Osteoblast (primary cell): Measurements from ENCODE around the gene YIF1B. TPM values are rescaled to one million over a fixed set of nuclear protein-coding genes. Genes with fewer than 3 reads are reported as not detected.

ENCODE experiments used
- DNase-seq: peaks from one replicate; pipeline ENCODE4 v3.0.0; 2011; ENCODE audit warnings: low spot score, mixed read lengths; ENCODE audit not compliant: insufficient read length; ENCODE audit errors: missing footprints
- H2AFZ ChIP-seq: 2 replicates; pipeline ENCODE4 v1.6.0; 2011; ENCODE audit warnings: mild to moderate bottlenecking, low read length
- H3K27ac ChIP-seq: 2 replicates; pipeline ENCODE4 v1.5.1; 2011; ENCODE audit warnings: mild to moderate bottlenecking, low read depth, low read length, moderate library complexity
- H3K27me3 ChIP-seq: 2 replicates; pipeline ENCODE4 v1.6.0; 2012; ENCODE audit warnings: mild to moderate bottlenecking, control low read depth, inconsistent platforms, low read length, moderate library complexity; ENCODE audit not compliant: insufficient read depth
- H3K36me3 ChIP-seq: 2 replicates; pipeline ENCODE4 v1.5.1; 2011; ENCODE audit warnings: mild to moderate bottlenecking, low read length, control low read depth, moderate library complexity; ENCODE audit not compliant: insufficient read depth
- H3K4me1 ChIP-seq: 2 replicates; pipeline ENCODE4 v1.5.1; 2011; ENCODE audit warnings: mild to moderate bottlenecking, low read length, control low read depth, moderate library complexity; ENCODE audit not compliant: insufficient read depth
- H3K4me2 ChIP-seq: 2 replicates; pipeline ENCODE4 v1.6.0; 2011; ENCODE audit warnings: mild to moderate bottlenecking, low read length; ENCODE audit not compliant: insufficient read depth
- H3K4me3 ChIP-seq: fragments of 200-600 bp; sonication (generic); 3 replicates; pipeline ENCODE4 v1.5.1; 2012; ENCODE audit warnings: mild to moderate bottlenecking, low read length, inconsistent platforms; ENCODE audit not compliant: insufficient read depth
- H3K79me2 ChIP-seq: 2 replicates; pipeline ENCODE4 v1.6.0; 2012; ENCODE audit warnings: mild to moderate bottlenecking, low read length, control low read depth, inconsistent platforms; ENCODE audit not compliant: insufficient read depth
- H3K9me3 ChIP-seq: 2 replicates; pipeline ENCODE4 v1.5.1; 2011; ENCODE audit warnings: low read depth, low read length, control low read depth
- H4K20me1 ChIP-seq: 2 replicates; pipeline ENCODE4 v1.6.0; 2012; ENCODE audit warnings: mild to moderate bottlenecking, low read length, control low read depth; ENCODE audit not compliant: insufficient read depth
- CTCF ChIP-seq: IDR thresholded peaks from 2 replicates; pipeline ENCODE4 v1.5.1; 2011; ENCODE audit warnings: mild to moderate bottlenecking, low read depth, low read length, moderate library complexity; ENCODE audit errors: extremely low read depth
- total RNA-seq: library from RNA; depleted of rRNA; stranded (reverse); fragments of >200 nt; gene quantifications from 2 replicates; pipeline ENCODE4 v1.2.3, GENCODE V29; 2012

YIF1B gene
- total RNA-seq, 1 donor: 55.0 TPM

GRCh38 chr19:38310279-38310670 lies 5.5 kb downstream of the YIF1B start:
- DNase-seq: no peak
- Histone ChIP-seq H3K27ac (no peak overlapping the region), H3K36me3 (peaks cover 12% of the 10 kb centered on the region), H3K27me3 (no peaks in the 10 kb centered on the region), H3K4me1 (peaks cover 4% of the 10 kb centered on the region), H3K4me2 (no peak overlapping the region), H3K9me3 (no peaks in the 10 kb centered on the region), H3K4me3 (no peak overlapping the region), H4K20me1 (peaks cover 6% of the 10 kb centered on the region), H3K79me2 (peaks cover 40% of the 10 kb centered on the region), H2AFZ (no peak overlapping the region)
- no peak for TF ChIP-seq CTCF

GRCh38 chr19:38309615-38310278 lies 6.0 kb downstream of the YIF1B start:
- H3K4me3 ChIP-seq: no peak overlapping the region
- H2AFZ ChIP-seq: no peak overlapping the region
- no peaks in the 10 kb centered on the region for H3K27me3 ChIP-seq
- peaks cover 35% of the 10 kb centered on the region for H3K79me2 ChIP-seq
- peak; percentile 60 for DNase-seq
- no peaks in the 10 kb centered on the region for H3K9me3 ChIP-seq
- H3K36me3 ChIP-seq: peaks cover 12% of the 10 kb centered on the region
- H3K27ac ChIP-seq: no peak overlapping the region
- H4K20me1 ChIP-seq: peaks cover 6% of the 10 kb centered on the region
- no peak overlapping the region for H3K4me2 ChIP-seq
- H3K4me1 ChIP-seq: no peaks in the 10 kb centered on the region
- no peak for TF ChIP-seq CTCF

- Histone ChIP-seq H3K36me3 (peaks cover 12% of the 10 kb centered on the region), H3K4me1 (no peaks in the 10 kb centered on the region), H3K27ac (no peak overlapping the region), H4K20me1 (peaks cover 6% of the 10 kb centered on the region), H3K27me3 (no peaks in the 10 kb centered on the region), H3K4me3 (no peak overlapping the region), H2AFZ (no peak overlapping the region), H3K9me3 (no peaks in the 10 kb centered on the region), H3K79me2 (peaks cover 30% of the 10 kb centered on the region), H3K4me2 (no peak overlapping the region)
- DNase-seq: no peak
- TF ChIP-seq CTCF: no peak
Observed at GRCh38 chr19:38308926-38309614, 6.7 kb downstream of the YIF1B start.

- H3K36me3 ChIP-seq: peaks cover 12% of the 10 kb centered on the region
- H3K9me3 ChIP-seq: no peaks in the 10 kb centered on the region
- no peak for TF ChIP-seq CTCF
- no peak overlapping the region for H3K4me2 ChIP-seq
- H3K27ac ChIP-seq: no peak overlapping the region
- no peak overlapping the region for H3K4me3 ChIP-seq
- no peaks in the 10 kb centered on the region for H3K4me1 ChIP-seq
- no peaks in the 10 kb centered on the region for H3K27me3 ChIP-seq
- no peak overlapping the region for H2AFZ ChIP-seq
- peaks cover 25% of the 10 kb centered on the region for H3K79me2 ChIP-seq
- H4K20me1 ChIP-seq: peaks cover 6% of the 10 kb centered on the region
- no peak for DNase-seq
Observed at GRCh38 chr19:38308006-38308766, 7.6 kb downstream of the YIF1B start.
